CD4-positive, alpha-beta T cell treated with Interleukin-4 for 1 hour (primary cell): ENCODE results near the gene LRRC2.
"Not testable (repeated sequence)": the region's sequence is repeated elsewhere in the genome, so short reads cannot be mapped to it uniquely, and the experiment has no call there.

Experiments
- DNase-seq, 2 donors: peaks; one replicate each; pipeline ENCODE4 v3.0.0-alpha.2; 2020 to 2022

LRRC2 gene

DNA sequence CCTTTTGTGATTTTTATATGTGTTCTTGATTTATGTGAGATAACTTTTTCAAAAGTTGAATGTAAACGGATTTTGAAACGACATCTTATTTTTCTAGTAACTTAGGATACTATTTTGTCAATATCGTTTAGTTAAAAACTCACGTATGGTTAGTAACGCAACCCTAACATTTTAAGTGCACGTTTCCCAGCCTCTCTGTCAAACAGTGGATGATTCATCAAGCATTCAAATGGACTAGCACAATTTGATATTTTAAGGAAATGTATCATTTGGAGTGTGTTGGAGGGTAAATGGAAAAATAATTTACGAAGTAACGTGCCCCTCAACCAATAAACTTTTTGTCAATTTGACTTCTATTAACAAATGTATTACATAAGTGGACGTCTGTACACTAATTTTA, 45.0 kb downstream of the LRRC2 start:
- no peak for DNase-seq

DNA sequence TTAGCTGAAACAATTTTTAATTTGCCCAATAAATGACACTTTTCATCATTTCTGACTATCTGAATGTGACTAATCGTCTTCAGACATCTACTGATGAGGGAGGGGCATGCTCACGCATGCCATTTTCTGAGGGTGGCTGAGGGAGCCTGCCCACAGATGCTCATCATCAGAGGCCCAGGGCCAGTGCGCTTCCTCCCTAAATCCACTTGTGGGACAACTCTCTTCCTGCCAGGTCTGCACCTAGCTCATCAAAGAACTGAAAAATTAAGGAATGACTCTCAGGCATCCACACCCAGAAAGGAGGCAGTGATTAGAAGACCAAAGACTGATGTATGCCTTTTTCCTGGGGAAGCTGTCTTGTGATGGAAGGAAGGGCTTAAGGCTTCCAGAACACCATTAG, 45.6 kb downstream of the LRRC2 start:
- DNase-seq, result no peak

DNA sequence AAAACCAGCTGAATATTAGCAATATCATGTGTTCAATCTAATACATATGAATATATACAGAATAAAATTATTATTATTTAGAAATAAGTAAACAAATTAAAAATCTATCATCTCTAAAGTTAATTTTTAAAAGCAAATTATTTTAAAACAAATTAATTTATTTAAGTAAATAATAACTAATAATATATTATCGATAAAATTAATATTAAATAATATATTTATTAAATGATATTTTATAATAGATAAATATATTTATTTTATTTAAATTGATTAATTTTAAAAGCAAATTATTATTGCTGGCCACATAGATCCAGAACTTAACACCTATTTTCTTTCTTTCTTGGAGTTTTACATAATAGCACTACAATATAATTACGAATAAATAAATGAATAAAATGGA, 46.1 kb downstream of the LRRC2 start:
- no peak for DNase-seq

DNA sequence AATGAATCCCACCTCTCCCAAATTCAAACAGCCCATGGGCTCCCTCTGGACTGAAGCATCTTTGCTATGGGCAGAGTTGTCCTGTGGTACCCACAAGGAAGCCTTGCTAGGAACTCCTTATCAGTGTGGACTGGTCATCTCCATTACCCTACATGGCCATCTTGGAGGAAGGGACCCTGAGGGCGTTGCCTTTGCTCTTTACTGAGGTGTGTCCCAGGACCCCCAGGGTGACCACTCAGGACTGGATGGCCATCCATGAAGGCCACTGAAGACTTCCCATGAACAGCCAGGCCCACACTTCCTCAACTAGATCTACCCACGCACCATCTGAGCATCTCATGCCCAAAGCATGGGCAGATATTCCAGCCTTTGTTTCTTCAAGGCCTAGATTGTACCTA, 48.3 kb downstream of the LRRC2 start:
- DNase-seq, result no peak

DNA sequence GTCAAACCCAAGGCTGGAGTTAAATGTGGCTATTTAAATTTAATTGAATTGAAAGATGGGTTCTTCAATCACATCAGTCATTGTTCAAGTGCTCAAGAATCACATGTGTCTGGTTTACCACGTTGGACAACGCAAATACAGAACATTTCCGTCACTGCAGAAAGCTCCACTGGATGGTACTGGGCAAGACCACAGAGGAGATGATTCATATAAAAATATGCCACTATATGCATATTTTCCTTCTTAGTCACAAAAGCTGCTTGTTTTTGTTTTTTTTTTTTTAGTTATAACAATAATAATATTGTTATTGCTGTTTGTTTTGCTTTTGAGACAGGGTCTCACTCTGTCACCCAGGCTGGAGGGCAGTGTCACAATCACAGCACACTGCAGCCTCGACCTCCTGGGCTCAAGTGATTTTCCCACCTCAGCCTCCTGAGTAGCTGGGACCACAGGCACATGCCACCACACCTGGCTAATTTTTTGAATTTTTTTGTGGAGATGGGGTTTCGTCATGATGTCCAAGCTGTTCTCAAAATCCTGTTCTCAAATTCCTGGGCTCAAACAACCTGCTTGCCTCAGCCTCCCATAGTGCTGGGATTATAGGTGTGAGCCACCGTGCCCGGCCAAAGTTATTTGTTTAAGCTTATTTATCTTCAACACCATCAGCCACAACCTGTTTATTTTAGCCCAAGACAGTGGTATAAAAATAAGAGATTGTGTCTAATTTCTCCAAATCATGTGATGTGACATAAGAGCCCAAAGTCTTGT, 48.9 kb downstream of the LRRC2 start:
- no peak for DNase-seq

DNA sequence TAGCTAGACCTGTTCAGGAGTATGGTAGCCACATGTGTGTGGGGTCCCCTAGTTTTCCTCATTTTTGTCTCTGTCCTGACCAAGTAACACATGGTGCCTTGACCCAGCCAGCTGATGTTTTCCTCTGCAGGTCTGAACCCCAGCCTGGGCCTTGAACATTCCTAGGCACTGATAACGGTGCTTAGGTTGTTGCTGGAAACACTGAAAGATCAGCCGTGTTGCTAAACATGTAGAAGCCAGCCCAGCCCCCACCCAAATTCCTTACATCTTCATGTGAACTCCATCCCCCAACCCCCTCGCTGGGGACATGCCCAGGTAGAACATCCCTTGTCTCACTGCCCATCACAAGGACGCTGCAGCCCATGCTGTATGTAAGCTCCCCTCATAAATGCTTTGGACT, 49.6 kb downstream of the LRRC2 start:
- DNase-seq, result no peak

DNA sequence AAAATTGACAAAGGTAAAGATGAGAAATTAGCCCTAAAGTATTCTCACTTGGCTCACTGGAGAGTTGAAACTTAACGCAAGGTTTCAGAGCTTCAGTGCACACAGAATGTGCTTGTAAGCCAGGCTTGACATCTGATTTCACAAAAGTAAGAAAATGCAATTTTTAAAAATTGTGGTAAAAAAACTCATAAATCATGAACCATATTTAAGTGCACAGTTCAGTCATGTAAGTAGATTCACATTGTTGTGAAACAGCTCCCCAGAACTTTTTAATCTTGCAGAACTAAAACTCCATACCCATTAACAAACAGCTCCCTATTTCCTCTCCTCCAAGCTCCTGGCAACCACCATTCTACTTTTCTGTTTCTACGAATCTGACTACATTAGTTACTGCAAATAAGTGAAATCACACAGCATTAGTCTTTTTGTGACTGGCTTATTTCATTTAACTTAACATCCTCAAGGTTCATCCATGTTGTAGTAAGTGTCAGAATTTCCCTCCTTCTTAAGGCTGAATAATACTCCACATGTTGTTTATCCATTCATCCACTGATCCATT, 53.8 kb downstream of the LRRC2 start:
- DNase-seq, result no peak

DNA sequence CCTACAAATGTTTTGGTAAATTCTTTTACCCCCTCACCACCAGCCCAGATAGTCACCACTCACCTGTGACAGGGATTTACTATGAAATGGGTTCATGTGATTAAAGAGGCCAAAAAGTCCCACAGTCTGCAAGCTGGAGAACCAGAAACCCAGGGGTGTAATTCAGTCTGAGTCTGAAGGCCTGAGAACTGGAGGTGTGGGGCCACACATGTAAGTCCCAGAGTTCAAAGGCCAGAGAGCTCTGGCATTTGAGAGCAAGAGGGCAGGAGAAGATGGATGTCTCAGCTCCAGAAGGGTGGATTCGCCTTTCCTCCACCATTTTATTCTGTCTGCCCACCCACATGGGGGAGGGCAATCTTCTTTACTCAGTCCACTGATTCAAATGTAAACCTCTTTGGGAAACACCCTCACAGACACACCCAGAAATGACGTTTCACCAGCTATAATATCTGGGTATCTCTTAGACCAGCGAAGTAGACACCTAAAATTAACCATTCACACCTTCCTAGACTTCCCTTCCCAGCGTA, 56.4 kb downstream of the LRRC2 start:
- DNase-seq, result no peak

DNA sequence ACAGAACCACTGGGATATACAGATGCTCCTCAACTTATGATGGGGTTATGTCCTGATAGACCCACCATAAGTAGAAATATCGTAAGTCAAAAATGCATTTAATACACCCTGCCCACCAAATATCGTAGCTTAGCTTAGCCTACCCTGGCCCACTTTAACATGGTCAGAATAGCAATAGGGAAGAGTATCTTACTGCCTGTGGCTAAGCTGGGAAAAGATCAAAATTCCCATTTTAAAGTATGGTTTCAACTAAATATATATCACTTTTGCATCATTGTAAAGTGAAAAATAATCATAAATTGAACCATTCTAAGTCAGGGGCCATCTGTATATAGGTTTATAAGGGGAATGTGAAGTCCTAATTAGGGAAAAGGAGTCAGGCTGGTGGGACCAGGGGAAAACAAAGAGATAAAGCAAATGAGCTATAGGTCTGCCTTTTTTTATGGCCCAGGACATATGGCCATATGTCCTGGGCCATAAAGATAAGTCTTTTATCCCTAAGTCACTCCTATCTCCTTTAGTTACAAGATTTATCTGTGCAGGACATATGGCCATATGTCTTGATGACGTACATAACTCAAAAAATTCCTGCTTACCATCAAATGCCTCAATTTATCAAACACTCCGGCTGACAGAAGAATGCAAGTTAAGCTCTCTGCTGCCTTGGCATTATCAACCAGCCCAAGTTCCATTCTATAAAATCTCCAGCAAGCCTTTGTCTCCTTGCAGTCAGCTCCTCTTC, 57.1 kb downstream of the LRRC2 start:
- DNase-seq, result no peak

DNA sequence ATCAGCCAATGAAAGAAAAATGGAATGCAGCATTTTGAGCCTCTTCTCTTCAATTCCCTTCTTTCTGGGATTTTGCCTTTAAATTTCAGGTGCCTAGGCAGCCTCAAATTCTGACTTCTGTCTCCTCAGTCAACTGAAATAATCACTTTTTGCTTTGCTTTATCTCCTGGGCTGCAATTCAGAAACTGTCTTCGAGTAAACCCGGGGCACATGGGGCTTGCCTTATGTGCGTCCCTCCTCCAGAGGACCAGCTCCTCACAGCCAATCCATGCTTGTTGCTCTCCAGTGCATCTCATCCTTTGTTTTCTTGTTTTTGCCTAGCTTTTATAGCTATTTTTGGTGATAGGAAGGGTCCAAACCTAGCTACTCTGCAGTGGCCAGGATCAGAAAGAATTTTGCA, 59.6 kb downstream of the LRRC2 start:
- DNase-seq, result no peak

DNA sequence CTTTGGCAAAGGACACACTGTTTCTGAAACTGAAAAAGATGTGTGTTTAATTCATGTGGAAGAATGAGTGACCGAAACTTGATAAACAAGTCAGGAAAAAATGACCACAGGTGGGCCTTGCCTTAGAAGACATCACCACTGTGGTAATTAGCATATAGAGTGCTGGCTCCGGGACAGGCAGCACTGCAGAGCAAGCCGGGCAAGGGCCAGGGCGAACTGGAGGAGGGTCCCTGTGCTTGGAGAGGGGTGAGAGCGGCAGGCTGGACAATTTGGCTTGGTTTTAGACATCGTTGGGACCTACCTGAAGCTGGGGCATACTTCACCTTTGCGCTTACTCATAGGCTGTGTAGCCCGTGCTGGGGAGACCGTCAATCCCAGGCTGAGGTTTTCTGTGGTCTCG, 60.1 kb downstream of the LRRC2 start:
- no peak for DNase-seq

DNA sequence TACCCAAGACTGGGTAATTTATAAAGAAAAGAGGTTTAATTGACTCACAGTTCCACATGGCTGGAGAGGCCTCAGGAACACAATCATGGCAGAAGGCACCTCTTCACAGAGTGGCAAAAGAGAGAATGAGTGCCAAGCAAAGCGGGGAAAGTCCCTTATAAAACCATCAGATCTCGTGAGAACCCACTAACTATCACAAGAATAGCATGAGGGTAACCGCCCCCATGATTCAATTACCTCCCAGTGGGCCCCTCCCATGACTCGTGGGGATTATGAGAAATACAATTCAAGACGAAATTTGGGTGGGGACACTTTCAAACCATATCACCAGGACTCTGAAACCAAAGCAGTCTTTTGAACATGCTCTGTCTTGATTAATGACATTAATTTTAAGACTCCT, 61.3 kb downstream of the LRRC2 start:
- no peak for DNase-seq

DNA sequence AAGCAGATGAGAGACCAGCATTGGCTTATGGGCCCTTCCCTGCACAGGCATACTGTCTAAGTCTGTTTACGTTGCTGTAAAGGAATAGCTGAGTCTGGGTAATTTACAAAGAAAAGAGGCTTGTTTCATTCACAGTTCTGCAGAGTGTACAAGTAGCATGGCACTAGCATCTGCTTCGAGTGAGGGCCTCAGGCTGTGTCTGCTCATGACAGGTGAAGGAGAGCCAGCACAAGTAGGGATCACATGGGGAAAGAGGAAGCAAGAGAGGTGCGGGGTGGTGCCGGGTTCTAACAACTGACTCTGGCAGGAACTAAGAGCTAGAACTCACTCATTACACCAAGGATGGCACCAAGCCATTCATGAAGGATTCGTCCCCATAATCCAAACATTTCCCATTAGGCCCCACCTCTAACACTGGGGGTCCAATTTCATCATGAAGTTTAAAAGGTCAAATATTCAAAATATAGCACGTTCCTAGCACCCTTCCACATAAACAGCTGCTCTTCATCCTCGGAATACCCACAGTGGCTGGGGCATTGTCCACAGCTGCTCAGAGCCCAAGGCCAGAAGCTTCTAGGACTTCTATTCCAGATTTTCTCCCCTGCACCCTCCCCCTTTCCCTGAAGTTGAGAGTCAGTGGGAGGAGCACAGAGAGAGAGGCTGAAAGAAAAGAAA, 62.8 kb downstream of the LRRC2 start:
- no peak for DNase-seq

DNA sequence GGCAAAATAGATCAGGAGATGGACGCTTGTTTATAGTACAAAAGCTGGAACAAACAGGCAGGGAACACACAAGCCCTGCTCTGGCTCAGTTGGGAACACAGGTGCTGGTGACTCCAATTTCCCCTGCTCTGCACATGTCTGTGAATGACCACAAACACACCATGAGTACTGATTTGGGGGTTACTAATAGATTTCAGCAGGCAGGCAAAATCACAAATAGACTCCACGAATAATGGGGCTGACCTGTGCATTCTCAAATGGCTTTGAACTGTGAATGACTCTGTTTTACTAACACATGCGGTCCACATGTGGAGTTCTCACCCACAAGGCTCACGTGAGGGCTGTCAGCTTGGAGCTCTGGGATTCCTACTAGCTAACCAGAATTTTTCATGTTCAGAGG, 64.4 kb downstream of the LRRC2 start:
- DNase-seq, result no peak

DNA sequence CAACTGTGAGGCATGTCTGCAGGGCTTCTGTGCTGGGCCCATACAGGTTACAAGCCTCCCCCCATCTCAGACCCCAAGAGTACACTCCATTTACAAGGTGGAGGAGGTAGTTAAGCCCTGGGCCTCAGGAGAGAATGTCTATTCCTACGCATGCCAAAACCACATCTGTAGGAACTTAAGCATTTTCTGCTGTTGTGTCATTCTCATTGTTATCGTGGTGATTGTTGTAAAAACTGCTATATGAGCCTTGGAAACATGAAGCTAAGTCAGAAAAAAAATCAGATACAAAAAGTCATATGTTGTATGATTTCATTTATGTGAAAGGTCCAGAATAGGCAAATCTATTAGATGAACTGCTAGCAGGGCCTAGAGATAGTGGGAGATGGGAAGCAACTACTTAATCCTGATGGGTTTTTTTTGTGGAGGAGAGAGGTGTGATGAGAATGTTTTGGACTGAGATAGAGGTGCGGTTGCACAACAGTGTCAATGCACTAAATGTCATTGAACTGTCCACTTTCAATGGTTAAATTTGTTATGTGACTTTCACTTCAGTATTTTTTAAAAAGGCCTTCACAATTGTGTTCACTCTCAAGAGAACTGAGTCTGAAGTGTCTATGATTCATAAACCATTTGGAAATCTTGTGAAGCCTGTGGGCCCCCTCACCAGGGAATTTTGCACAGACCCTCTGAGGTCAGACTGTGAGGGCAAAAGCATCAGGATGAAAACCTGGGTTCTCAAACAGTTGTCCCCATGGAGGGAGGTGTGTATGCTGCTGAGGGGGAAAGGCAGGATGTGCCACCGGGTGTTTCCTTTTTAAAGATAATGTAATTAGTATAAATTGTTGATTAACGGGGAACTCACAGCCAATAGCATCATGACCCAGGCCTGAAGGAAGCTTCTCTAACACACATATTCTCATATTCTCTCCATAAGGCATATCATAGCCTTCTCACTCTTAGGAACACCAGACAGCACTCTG, 65.2 kb downstream of the LRRC2 start:
- no peak for DNase-seq

DNA sequence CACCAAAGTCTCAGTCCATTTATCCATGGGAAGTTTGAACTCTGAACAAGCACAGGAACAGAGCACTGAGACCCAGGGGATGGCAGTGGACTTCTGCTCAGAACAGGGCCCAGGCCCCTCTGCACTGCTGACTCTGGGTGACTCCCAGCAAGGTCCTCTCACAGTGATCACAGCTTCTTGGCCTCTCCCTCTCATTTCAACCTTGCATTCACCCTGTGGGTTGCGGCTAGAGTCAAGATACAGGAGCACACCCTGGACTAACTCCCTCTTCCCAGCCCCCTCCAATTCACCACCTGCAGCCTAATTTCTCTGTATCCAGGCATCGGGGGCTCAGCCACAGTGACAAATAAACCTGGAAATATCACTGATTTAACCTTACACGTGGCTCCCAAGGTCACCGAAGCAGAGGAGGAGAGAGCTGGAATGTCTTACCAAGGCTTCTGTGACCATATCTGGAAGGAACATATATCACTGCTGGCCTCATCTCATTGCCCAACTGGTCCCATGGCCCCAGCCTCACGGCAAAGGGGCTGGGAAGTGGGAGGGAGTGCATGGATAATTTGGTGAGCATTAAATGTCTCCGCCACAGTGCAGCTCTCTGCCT, 67.1 kb downstream of the LRRC2 start:
- no peak for DNase-seq

DNA sequence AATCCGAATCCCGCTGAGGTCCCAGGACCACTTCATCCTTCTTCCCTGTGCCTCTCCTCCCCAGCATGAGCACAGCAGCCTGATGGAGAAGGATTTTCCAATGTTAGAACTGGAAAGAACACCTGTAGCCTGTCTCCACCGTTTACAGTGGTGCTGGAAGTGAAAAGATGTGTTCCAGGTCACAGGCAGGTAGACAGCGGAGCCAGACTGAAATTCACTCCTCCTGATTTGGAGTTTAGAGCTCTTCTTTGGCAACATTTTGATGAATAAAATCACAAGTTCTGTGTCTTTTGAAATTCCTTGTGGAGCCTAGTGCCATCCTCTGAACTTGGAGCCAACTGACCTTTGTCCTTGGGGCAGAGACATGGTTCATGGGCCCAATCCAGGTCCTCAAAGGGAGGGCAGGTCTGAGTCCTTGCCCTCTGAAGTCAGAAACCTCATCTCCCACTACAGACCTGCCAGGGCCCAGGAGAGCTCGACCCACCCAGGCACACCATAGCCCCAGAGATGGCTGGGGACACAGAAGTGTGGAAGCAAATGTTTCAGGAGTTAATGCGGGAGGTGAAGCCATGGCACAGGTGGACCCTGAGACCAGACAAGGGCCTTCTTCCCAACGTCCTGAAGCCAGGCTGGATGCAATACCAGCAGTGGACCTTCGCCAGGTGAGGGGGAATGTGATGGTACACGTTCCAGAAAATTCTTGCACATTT, 68.4 kb downstream of the LRRC2 start, which contains the start of gene RTP3:
TSS of gene RTP3 (plus strand) at position 421 of the 710 bp plus-strand sequence. CDS start at position 508, 87 bp downstream.
- DNase-seq, result no peak

DNA sequence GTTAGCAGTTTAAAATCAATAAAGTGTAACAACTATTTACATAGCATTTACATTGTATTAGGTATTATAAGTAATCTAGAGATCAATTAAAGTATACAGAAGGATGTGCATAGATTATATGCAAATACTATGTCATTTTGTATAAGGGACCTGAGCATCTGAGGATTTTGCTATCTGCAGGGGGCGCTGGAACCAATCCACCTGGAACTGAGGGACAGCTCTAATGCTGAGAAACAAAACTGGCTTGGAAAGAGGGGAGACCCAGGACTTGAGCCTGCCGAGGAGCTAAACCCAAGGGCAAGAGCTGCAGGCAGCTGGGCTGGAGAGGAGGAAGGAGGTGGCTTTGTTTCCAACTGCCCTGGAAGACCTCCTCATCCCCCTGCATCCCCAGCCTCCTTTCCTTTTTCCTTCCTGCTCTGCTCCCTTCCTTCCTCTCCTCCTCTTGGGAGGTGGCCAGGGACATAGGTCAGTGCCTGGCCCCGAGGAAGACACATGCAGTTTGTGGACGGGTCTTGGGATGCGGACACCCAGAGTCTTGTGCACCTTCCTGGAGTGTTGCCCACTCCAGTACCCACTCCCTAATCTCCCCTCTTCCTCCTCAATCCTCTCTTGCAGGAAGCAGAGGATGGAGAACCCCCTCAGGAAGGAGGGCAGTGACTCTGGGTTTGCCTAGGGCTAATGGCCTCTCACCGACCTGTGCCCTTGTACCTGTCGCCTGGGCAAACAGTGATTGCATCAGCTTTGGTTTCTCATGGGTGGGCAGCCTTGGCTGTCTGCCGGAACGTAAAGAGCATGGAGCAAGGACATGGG, 69.2 kb downstream of the LRRC2 start:
- peak; percentile 43 to 50 for DNase-seq

DNA sequence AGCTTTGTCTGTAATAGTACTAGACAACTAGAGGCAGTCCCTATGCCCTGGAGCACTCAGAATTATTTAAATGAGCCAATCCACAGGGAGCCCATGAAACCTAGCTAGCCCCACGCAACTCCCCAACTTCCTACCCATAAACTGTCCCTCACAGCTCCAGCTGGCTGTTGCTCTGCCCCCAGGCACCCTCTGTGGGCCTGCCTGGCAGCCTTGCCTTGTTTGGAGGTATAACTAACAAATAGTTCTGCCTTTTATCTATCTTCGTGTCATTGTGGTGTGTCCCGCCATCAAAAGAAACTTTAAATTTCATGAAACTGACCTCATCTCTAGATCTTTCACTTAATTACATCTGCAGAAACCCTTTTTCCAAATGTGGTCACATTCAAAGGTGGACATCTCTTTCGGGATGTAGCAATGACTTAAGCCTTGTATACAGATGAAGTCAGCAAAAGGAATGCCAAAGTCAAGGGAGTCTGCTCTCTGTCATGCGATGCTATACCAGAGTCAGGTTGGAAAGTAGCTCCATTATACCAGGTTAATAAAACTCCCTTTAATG, 70.1 kb downstream of the LRRC2 start:
- DNase-seq, result no peak

DNA sequence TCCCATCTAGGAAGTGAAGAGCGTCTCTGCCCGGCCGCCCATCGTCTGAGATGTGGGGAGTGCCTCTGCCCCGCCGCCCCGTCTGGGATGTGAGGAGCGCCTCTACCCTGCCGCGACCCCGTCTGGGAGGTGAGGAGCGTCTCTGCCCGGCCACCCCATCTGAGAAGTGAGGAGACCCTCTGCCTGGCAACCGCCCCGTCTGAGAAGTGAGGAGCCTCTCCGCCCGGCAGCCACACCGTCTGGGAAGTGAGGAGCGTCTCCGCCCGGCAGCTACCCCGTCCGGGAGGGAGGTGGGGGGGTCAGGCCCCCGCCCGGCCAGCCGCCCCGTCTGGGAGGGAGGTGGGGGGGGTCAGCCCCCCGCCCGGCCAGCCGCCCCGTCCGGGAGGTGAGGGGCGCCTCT, 71.6 kb downstream of the LRRC2 start:
- DNase-seq, result not testable (repeated sequence)
